NCI-H2227 (cell line): ENCODE data around the gene KRT9.
"Not testable (repeated sequence)": the region's sequence is repeated elsewhere in the genome, so short reads cannot be mapped to it uniquely, and the experiment has no call there.

Experiments
- DNase-seq: peaks from one replicate; lab custom pipeline; 2025; ENCODE audit not compliant: unreplicated experiment; lab: John Stamatoyannopoulos, UW

The KRT9 gene

GRCh38 chr17:41579484-41580243 is 7.8 kb upstream of the KRT9 start:
- peak; percentile 51 for DNase-seq

DNA sequence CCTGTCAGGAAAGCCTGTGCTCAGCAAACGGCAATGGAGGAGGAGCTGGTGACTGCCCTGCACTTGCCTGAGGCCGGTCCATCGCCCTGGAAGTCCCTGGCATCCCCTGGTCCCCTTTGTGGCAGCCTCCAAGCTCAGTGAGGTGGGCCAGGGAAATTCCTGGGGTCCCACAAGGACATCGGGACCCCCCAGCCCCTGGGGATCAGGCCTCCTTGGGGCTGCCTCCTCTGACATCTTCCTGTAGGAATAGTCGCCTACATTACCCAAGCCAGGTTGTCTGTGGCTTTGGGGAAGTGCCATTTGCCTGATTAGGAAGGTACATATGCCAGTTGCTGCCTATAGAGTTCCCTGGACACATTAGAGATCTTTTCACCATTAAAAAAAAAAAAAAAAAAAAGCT is 7.1 kb upstream of the KRT9 start:
- no peak for DNase-seq

GRCh38 chr17:41578538-41578937 is 6.7 kb upstream of the KRT9 start:
- no peak for DNase-seq

DNA sequence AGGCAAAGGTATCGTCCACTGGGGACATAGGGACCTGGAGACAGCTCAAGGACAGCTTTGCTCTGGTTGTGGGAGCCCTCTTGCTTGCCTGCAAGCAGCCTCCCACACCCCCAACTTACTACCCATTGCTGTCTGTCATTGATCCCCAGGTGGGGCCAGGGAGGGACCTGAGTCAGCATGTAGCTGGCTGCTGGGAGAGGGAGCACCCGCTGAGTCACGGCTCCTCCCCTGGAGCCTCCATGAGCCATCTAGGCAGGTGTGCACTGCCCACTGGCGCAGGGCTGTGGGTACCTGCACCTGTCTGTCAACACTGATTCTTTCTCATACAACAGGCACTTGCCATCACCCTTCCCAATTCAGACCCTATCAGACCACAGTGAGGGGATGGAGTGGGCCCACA is 4.9 kb upstream of the KRT9 start:
- not testable (repeated sequence) for DNase-seq

DNA sequence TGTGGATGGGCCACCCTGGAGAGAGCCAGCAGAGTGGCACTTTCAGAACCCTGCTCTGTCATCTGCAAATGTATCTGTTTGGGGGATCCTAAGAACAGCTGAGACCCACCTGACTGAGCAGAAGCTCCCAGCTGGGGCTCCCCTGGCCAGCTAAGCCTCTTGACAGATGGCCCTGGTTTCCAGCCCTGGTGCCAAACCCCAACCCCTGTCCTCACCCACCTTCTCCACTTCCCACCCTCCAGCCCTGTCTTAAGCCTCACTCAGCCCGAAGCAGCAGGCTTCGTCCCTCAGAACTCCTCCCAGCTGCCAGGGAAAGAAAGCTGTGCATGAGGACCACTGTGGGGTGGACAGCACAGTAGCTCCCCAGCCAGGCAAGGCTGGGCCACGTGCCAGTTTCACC is 3.5 kb upstream of the KRT9 start:
- DNase-seq = no peak

- DNase-seq = no peak
These were observed 4.5 kb downstream of the KRT9 start for GRCh38 chr17:41567317-41567716.

DNA sequence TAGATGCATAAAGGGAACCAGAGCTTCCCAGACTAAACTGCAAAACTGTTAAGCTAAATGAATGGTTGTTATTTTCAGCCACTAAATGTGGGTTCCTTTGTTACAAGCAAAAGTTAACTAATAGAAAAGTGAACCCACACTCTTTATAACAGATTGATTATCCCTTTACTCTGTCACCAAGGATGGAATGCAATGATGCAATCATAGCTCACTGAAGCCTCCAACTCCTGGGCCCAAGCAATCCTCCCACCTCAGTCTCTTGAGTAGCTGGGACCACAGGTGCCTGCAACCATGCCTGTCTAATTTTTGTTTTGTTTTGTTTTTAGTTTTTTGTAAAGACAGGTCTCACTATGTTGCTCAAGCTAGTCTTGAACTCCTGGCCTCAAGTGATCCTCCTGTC is 6.5 kb downstream of the KRT9 start:
- no peak for DNase-seq

DNA sequence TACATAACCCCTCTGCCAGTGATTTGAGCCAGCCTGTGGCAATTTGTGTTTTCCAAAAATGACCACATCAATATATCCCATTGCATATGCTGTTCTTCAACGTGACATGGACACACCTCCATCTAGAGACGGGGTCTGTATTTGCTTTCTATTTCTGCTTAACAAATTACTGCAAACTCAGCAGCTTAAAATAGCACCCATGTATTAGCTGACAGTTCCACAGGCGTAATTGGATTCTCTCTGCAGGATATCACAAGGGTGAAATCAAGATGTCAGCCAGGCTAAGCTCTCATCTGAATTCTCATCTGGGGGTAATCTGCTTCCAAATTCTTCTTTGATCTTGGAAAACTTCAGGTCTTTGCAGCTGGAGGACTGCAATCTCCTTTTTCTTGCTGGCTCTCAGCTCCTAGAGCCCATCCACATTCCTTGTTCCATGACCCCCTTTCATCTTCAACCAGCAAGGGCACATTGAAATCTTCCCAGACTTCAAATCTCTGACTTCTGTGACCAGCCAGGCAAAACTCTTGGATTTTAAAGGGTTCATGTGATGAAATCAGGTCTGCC is 8.2 kb downstream of the KRT9 start:
- DNase-seq = peak; percentile 37

DNA sequence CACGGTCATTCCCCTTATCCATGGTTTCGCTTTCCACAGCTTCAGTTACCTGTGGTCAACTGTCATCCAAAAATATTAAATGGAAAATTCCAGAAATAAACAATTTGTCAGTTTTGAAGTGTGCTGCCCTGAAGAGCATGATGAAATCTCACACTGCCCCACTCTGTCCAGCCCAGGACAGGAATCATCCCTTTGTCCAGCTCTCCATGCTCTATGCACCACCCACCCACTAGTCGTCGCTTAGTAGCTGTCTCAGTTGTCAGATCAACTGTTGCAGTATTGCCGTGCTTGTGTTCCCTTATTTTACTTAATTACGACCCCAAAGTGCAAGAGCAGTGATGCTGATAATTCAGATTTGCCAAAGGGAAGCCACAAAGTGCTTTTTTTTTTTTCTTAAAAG is 10.3 kb downstream of the KRT9 start:
- no peak for DNase-seq

DNA sequence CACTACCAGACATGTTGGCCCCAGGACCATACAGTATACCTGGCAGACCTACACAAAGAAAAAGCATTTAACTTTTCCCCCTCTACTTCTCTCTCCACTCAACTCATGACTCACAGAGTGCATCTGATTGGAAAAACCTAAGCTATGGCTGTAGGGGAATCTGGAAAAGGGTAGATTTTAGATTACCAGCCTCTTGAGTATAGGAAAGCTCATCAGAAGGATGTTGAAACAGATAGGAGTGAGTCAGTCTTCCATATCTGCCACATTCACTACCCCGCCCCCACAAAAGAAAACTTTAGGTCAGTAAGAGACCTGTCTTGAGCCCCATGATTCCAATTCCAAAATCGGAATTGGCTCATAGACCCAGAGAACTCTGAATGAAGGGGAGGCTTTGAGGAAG is 12.3 kb downstream of the KRT9 start:
- DNase-seq = no peak

GRCh38 chr17:41556931-41557330 is 14.9 kb downstream of the KRT9 start:
- no peak for DNase-seq

DNA sequence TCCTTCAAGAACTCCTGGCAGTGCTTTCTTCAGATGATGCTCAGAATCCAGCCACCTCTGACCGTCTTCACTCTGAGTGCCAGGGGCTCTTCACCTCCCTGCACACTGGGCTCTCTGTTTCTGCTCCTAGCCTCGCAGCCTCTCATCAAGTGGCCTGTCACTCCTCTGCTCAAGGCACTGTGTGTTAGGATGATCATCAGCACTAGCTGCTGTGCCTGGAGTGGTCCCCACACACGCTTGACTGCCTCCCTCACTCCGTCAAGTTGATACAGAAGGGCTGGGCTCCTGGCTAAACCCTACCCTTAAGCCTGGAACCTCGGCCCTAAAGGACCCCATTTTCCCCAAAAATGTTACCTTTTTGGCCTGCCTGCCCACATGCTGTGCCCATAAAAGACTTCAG is 15.6 kb downstream of the KRT9 start:
- DNase-seq = no peak

- DNase-seq = no peak
These were observed 16.6 kb downstream of the KRT9 start for GRCh38 chr17:41555105-41555887.

DNA sequence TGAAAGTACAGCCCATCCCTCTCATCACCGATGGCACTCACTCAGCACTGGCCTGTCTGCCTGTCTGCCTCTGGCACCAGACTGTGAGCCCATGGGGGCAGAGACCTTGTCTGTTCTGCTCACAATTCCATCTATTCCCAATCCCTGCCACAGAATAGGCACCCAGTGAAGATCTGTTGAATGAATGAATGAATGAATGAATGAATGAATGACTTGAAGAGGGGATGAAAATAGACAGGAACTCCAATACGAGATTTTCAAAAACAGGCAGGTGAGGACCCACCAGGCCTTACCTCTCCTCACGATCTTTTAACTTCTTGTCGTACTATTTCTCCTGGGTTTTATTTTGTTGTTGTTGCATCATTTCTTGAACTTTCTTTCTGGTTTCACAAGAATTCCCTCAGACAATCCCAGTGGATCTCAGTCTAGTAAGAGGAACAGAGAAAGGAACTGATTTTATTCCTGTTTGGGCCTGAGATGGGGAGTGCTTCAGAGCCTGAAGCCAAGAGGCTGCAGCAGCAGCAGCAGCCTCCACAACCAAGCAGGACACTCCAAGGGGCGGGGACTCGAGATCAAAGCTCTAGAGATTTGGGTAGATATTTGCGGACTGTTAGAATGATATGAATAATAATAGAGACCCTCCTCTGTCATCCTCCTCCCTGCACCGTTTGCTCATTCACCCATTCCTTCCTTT is 17.7 kb downstream of the KRT9 start:
- DNase-seq = no peak

DNA sequence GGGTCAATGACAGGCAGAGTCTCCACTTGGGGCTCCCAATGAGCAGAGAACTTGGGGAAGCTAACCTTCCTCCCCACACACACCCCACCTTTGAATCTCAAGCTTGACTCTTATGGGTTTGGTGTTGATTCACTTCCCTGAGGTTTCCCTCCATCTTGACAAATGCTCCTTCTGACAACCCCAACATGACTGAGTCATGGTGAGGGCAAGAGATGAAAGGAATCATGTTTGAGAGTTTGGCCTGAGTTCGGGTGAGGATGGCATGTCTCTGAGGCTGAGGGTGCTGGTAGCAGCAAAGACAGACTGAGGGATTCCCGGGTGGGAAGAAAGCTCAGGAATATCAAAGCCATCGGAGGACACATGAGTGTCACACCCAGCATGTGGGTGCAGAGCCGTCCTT is 18.7 kb downstream of the KRT9 start:
- DNase-seq = no peak

- DNase-seq = no peak
These were observed 19.4 kb downstream of the KRT9 start for GRCh38 chr17:41552455-41552854.

DNA sequence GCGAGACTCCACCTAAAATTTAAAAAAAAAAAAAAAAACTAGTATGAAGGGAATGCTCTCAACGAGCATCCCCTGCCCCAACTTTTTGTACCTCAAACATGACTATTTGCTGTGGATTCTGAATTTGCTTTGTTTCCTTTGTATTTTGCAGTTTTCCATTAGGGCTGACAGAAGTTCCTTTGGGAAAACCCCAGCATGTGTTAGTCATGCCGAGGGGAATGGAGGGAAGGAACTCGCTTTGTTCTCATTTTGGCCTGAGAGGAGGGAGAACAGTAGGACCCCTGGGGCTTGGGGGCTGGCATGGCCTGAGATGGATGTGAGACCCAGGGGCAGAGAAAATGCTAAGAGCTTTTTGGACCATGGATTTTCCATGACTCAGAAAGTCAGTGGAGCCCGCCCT is 20.5 kb downstream of the KRT9 start:
- no peak for DNase-seq

GRCh38 chr17:41549596-41550039 is 22.2 kb downstream of the KRT9 start:
- DNase-seq = no peak

- peak; percentile 81 for DNase-seq
These were observed 22.8 kb downstream of the KRT9 start for GRCh38 chr17:41548844-41549595.

DNA sequence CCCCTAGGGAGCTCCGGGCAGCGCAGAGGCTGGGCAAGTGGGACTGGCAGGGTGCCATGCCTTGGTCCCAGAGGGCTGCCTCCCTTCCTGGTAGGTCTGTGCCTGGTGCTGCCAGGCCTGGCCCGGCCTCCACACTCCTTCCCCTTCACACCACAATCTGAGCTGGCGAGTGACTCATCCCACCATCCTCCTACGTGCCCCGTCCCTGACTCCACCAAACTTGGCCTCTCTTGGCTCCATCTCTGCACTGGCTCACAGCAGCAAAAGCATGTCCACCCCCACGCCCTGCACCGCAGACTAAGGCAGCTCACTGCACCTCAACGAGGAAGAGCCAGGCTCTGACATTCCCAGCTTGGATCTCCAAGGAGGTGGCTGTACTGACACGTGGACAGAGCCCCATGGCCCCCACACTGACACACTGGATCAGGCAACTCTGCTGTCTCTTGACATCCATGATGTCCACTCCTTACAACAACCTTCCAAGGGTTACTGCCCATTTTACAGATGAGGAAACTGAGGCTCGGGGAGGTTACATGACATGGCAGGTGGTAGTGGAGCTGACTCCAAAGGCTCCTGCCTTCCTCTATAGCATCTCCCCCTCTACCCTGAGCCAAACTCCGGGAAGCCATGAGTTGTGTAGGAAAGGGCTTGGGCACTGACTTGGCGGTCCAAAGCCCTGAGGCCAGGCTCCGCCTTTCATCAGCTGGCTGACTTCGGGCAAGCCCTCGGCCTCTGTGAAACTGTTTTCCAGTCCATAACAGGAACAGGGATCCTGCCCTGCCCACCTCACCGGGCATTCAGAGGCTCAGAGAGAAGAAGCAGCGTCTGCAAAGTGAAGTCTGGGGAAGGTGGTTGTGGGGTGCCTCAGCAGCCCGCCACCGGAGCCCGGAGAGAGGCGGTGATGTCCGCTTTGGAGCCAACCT is 23.7 kb downstream of the KRT9 start:
- no peak for DNase-seq
